Peyer's patch (tissue), 4 donors: ENCODE measurements around the gene STAC. TPM values are rescaled to one million over a fixed set of nuclear protein-coding genes. Genes with fewer than 3 reads are reported as not detected.

Experiments
- DNase-seq, 3 donors: peaks; one replicate each; pipeline ENCODE4 v3.0.0-alpha.2; 2017 to 2019
- H3K27ac ChIP-seq, 4 donors: fragments of 200-600 bp; sonication (generic); one replicate each; pipeline ENCODE4 v1.5.1; 2016 to 2019
- H3K27me3 ChIP-seq, 2 donors: fragments of 200-600 bp; sonication (generic); one replicate each; pipeline ENCODE4 v1.5.1; 2019
- H3K36me3 ChIP-seq, 3 donors: fragments of 200-600 bp; sonication (generic); one replicate each; pipeline ENCODE4 v1.5.1; 2016 to 2019
- H3K4me1 ChIP-seq, 4 donors: fragments of 200-600 bp; sonication (generic); one replicate each; pipeline ENCODE4 v1.5.1; 2016 to 2019
- H3K4me3 ChIP-seq, 4 donors: fragments of 200-600 bp; sonication (generic); 1 replicate in 3 of 4; 2 replicates in 1 of 4; pipeline ENCODE4 v1.5.1; 2016 to 2019; ENCODE audit warnings: mild to moderate bottlenecking in 1 of 4
- H3K9me3 ChIP-seq, 4 donors: fragments of 200-600 bp; sonication (generic); one replicate each; pipeline ENCODE4 v1.5.1; 2016 to 2019; ENCODE audit warnings: mild to moderate bottlenecking in 1 of 4
- POLR2A ChIP-seq, 2 donors: fragments of 450-650 bp; IDR thresholded peaks; one replicate each; pipeline ENCODE4 v1.5.1; 2017; ENCODE audit warnings: antibody characterized with exemption in 2 of 2, mild to moderate bottlenecking in 2 of 2, moderate library complexity in 2 of 2
- total RNA-seq, 4 donors: library from RNA; depleted of rRNA; stranded (reverse); fragments of >200 nt; gene quantifications; one replicate each; pipeline ENCODE4 v1.1.0, GENCODE V29; 2016
- TF ChIP-seq, protein P1 (sequence below), 6 experiments: fragments of 450-650 bp in 4 of 6; fragments of 200-600 bp in 2 of 6; sonication (generic) in 1 of 6; IDR thresholded peaks; one replicate each; pipeline ENCODE4 v1.5.1; 2017 to 2019; ENCODE audit warnings: antibody characterized with exemption in 6 of 6, mild to moderate bottlenecking in 3 of 6, moderate library complexity in 1 of 6

STAC gene
- total RNA-seq, 4 donors from 2014 or later = not detected

- H3K27ac ChIP-seq = no peak overlapping the region
- no peak overlapping the region for H3K4me3 ChIP-seq
- TF ChIP-seq, protein P1, sequence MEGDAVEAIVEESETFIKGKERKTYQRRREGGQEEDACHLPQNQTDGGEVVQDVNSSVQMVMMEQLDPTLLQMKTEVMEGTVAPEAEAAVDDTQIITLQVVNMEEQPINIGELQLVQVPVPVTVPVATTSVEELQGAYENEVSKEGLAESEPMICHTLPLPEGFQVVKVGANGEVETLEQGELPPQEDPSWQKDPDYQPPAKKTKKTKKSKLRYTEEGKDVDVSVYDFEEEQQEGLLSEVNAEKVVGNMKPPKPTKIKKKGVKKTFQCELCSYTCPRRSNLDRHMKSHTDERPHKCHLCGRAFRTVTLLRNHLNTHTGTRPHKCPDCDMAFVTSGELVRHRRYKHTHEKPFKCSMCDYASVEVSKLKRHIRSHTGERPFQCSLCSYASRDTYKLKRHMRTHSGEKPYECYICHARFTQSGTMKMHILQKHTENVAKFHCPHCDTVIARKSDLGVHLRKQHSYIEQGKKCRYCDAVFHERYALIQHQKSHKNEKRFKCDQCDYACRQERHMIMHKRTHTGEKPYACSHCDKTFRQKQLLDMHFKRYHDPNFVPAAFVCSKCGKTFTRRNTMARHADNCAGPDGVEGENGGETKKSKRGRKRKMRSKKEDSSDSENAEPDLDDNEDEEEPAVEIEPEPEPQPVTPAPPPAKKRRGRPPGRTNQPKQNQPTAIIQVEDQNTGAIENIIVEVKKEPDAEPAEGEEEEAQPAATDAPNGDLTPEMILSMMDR (IDR thresholded peaks at IDR 0.05) = no peak
- no peak for TF ChIP-seq POLR2A (IDR thresholded peaks at IDR 0.05)
- no peaks in the 10 kb centered on the region for H3K9me3 ChIP-seq
- DNase-seq = no peak
- no peaks in the 10 kb centered on the region for H3K27me3 ChIP-seq
- H3K36me3 ChIP-seq = no peaks in the 10 kb centered on the region
- no peaks in the 10 kb centered on the region for H3K4me1 ChIP-seq
Measured at GRCh38 chr3:36482256-36482655, 102.0 kb downstream of the STAC start.

DNA sequence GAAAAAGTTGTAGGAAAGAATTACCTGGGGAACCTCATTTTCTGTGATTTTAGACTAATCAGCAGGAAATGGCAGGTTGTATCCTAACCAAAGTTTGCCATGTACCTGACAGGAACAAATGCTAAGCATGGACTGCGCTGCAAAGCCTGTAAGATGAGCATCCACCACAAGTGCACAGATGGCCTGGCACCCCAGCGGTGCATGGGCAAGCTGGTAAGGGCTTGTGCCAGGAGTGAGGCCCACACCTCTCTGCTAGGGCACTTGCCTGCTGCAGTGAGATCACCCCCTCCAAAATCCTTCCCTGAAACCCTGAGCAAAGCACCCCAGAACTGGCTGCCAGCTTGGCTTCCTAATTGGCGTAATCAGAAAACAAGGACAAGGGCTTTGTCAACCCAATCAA is 102.6 kb downstream of the STAC start:
- TF ChIP-seq POLR2A (IDR thresholded peaks at IDR 0.05) = no peak
- TF ChIP-seq, protein P1 (IDR thresholded peaks at IDR 0.05) = no peak
- Histone ChIP-seq H3K27ac (no peak overlapping the region), H3K9me3 (no peaks in the 10 kb centered on the region), H3K36me3 (no peaks in the 10 kb centered on the region), H3K27me3 (no peaks in the 10 kb centered on the region), H3K4me3 (no peak overlapping the region), H3K4me1 (no peaks in the 10 kb centered on the region)
- no peak for DNase-seq

- Histone ChIP-seq H3K36me3 (no peaks in the 10 kb centered on the region), H3K27me3 (no peaks in the 10 kb centered on the region), H3K4me1 (no peaks in the 10 kb centered on the region), H3K4me3 (no peak overlapping the region), H3K9me3 (no peaks in the 10 kb centered on the region), H3K27ac (no peak overlapping the region)
- no peak for TF ChIP-seq POLR2A (IDR thresholded peaks at IDR 0.05)
- TF ChIP-seq, protein P1 (IDR thresholded peaks at IDR 0.05) = no peak
- DNase-seq = no peak
Measured at GRCh38 chr3:36483709-36484108, 103.4 kb downstream of the STAC start.

- Histone ChIP-seq H3K36me3 (no peaks in the 10 kb centered on the region), H3K4me1 (no peaks in the 10 kb centered on the region), H3K4me3 (no peak overlapping the region), H3K27ac (no peak overlapping the region), H3K9me3 (no peaks in the 10 kb centered on the region), H3K27me3 (no peaks in the 10 kb centered on the region)
- no peak for TF ChIP-seq POLR2A (IDR thresholded peaks at IDR 0.05)
- TF ChIP-seq, protein P1 (IDR thresholded peaks at IDR 0.05) = no peak
- DNase-seq = no peak
Measured at GRCh38 chr3:36484386-36484785, 104.1 kb downstream of the STAC start.

DNA sequence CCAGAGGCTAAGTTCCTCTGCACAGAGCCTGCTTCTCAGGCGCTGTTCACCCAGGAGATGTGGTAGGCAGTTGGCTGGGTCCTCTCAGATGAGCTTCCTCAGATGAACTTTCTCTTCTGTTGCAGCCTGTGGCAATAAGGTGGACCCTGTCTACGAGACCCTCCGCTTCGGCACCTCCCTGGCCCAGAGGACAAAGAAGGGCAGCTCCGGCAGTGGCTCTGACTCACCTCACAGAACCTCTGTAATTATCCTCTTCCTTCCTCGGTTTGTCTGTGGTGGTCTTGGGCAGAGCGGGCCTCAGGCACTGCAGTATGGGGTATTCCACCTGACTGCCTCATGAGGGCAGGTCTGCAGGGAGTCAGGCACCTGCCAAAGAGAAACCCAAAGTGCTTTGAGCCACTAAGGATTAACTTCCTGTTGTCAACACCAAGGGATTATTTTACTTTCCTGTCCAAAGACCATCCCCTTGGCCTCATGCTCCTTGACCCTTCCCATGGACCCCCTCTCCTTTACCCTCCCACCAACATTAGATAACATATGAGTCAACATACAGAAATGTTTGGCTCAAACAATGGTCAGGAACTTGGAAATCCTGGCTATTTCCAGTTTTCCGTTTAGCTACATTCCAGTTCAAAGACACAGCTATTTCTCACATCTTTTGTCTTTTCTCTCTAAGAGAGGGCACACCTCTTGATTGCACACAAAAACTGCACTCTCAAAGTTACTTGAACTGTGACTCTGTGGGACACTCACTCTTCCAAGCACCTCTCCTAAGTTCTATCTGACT is 105.9 kb downstream of the STAC start:
- no peak overlapping the region for H3K27ac ChIP-seq
- no peak for DNase-seq
- no peak for TF ChIP-seq POLR2A (IDR thresholded peaks at IDR 0.05)
- TF ChIP-seq, protein P1 (IDR thresholded peaks at IDR 0.05) = no peak

More for the DNA sequence above, 105.9 kb downstream of the STAC start:
- Histone ChIP-seq H3K27me3 (no peaks in the 10 kb centered on the region), H3K4me3 (no peak overlapping the region), H3K36me3 (no peaks in the 10 kb centered on the region), H3K9me3 (no peaks in the 10 kb centered on the region), H3K4me1 (no peaks in the 10 kb centered on the region)
